OCI-LY3 (cell line): ENCODE measurements around the gene SEPSECS.

Experiments used
- EZH2phosphoT487 ChIP-seq: fragments of 200-600 bp; shearing (Covaris generic); IDR thresholded peaks from 2 replicates; pipeline ENCODE4 v1.6.1; 2018; ENCODE audit warnings: antibody characterized with exemption, mixed run types, low read depth
- TF ChIP-seq, protein P1 (sequence below): fragments of 200-600, 300-600 bp; sonication (generic); IDR thresholded peaks from 2 replicates; pipeline ENCODE4 v1.5.1; 2014; ENCODE audit warnings: antibody characterized with exemption, low read length, low read depth

DNA sequence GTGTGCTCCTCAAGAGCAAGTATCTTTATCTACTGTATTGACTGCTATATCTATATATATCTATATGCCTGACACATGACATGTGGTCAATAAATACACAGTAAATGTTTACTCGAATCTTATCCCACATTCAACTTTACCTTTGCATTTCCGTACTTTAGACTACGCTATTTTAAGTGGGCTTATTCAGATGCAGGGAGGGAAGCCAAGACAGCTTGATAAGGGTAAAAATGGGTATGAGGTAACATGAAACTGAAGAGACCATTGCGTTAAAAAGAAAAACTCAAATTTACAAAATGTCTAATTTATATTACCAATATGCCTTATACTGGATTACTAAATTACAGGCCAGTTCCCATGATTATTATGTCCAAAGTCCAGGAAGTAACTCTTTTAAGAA, 17.8 kb downstream of the SEPSECS start:
- TF ChIP-seq, protein P1, sequence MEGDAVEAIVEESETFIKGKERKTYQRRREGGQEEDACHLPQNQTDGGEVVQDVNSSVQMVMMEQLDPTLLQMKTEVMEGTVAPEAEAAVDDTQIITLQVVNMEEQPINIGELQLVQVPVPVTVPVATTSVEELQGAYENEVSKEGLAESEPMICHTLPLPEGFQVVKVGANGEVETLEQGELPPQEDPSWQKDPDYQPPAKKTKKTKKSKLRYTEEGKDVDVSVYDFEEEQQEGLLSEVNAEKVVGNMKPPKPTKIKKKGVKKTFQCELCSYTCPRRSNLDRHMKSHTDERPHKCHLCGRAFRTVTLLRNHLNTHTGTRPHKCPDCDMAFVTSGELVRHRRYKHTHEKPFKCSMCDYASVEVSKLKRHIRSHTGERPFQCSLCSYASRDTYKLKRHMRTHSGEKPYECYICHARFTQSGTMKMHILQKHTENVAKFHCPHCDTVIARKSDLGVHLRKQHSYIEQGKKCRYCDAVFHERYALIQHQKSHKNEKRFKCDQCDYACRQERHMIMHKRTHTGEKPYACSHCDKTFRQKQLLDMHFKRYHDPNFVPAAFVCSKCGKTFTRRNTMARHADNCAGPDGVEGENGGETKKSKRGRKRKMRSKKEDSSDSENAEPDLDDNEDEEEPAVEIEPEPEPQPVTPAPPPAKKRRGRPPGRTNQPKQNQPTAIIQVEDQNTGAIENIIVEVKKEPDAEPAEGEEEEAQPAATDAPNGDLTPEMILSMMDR, result no peak
- no peak for TF ChIP-seq EZH2phosphoT487
